ENCODE data around the gene REC8. TPM values are rescaled to one million over a fixed set of nuclear protein-coding genes. Genes with fewer than 3 reads are reported as not detected.

The REC8 gene
- polyA plus RNA-seq, 3 donors = 64.2 to 76.7 (median 67.2) TPM

DNA sequence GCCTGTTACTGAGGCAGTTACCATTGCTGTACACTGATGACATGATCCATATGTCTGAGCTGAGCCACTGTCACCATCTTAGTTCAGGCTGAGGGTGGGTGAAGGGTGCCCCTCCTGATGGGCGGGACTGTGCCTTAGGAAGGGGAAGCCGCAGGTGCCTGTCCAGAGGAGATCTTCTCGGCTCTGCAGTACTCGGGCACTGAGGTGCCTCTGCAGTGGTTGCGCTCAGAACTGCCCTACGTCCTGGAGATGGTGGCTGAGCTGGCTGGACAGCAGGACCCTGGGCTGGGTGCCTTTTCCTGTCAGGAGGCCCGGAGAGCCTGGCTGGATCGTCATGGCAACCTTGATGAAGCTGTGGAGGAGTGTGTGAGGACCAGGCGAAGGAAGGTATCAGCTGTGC lies 20.9 kb upstream of the REC8 start:
- DNase-seq (ENCODE audit: extremely low read depth in 1 of 11, low read depth in 9 of 11, low spot score in 4 of 11) = no peak

DNA sequence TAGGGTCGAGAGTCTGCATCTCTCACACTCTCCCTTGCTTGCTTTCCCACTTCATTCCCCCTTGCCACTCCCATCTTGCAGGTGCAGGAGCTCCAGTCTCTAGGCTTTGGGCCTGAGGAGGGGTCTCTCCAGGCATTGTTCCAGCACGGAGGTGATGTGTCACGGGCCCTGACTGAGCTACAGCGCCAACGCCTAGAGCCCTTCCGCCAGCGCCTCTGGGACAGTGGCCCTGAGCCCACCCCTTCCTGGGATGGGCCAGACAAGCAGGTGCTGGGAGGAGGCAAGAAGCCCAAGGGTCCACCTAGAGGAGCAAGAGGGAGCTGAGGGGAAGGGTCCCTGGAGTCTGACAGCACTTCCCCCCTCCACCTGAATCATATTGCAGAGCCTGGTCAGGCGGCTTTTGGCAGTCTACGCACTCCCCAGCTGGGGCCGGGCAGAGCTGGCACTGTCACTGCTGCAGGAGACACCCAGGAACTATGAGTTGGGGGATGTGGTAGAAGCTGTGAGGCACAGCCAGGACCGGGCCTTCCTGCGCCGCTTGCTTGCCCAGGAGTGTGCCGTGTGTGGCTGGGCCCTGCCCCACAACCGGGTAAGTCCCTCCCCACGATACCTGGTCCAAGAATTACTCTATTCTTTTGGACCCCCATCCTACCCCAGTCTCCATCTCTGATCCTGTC lies 20.3 kb upstream of the REC8 start:
- no peak for DNase-seq (ENCODE audit: extremely low read depth in 1 of 11, low read depth in 9 of 11, low spot score in 4 of 11)

DNA sequence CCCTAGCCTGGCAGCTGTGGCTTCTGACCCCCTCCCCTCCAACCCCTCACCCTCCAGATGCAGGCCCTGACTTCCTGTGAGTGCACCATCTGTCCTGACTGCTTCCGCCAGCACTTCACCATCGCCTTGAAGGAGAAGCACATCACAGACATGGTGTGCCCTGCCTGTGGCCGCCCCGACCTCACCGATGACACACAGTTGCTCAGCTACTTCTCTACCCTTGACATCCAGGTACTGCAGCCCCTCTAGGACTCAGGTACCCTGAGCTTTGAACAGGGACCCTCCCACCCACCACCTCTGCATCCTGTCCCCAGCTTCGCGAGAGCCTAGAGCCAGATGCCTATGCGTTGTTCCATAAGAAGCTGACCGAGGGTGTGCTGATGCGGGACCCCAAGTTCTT lies 16.8 kb upstream of the REC8 start:
- DNase-seq (ENCODE audit: extremely low read depth in 1 of 11, low read depth in 9 of 11, low spot score in 4 of 11) = no peak

DNA sequence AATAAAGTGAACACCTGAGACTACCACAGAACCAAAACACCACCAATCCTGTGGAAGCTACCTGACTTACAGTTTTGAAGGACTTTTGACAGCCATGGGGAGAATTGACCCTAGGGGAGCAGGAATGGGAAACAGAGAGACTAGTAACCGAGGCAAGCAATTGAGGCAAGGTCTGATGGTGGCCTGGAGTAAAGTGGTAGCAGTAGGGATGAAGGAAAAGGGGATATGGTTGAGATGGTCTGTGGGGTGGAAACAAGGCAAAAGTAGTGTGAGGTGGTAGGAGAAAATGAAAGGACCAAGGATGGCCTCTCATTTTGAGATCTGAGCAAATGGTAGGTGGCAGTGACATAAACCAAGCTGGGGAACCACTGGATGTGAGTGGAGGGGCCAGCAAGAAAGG lies 15.0 kb upstream of the REC8 start:
- DNase-seq (ENCODE audit: extremely low read depth in 1 of 11, low read depth in 9 of 11, low spot score in 4 of 11) = no peak

DNA sequence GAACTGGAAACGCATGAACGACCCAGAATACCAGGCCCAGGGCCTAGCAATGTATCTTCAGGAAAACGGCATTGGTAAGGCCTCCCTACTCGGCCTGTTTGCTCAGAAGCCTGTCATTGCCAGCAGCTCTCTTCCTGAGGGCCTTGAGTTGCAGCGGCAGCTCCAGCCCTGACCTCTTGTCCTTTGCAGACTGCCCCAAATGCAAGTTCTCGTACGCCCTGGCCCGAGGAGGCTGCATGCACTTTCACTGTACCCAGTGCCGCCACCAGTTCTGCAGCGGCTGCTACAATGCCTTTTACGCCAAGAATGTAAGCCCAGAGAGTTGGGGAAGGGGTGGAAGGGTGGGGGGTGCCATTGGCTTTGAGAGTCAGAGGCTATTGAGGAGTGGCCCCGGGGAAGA lies 14.5 kb upstream of the REC8 start:
- DNase-seq (ENCODE audit: extremely low read depth in 1 of 11, low read depth in 9 of 11, low spot score in 4 of 11) = no peak

DNA sequence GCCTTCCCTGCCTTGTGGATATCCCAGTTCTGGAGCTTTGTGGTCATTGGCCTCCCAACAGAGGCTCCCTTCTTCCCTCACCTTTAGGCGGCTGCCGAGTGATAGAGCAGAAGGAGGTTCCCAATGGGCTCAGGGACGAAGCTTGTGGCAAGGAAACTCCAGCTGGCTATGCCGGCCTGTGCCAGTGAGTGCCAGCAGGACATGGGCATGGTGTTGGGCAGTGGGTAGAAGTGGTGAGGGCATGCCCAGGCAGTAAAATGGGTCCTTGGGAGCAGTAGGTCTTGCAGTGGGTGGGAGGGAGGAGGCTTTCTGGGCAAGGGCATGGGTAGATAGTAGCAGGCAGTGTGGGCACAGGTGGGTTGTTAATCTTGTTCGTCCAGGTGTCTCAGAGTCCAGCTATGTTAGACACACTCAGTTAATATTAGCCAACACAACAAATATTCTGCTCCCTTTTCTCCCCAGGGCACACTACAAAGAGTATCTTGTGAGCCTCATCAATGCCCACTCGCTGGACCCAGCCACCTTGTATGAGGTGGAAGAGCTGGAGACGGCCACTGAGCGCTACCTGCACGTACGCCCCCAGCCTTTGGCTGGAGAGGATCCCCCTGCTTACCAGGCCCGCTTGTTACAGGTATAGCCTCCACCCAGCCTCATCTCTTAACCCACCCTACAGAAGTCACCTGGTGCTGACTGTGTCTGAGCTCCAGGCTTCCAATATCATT lies 11.9 kb upstream of the REC8 start:
- no peak for DNase-seq (ENCODE audit: extremely low read depth in 1 of 11, low read depth in 9 of 11, low spot score in 4 of 11)

DNA sequence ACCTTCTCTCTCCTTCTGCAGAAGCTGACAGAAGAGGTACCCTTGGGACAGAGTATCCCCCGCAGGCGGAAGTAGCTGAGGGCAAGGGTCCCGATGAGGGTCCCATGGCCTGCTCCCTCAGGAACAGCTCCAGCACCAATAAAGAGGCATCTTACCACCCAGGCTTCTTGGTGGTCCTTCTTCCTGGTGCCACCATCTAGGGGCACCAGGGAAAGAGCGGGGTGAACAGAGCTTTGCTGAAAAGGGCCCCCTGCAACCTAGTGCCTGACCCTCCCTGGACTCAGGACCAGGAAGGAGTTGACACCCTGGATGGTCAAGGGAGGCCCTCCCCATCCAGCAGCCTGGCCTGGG lies 11.4 kb upstream of the REC8 start:
- no peak for DNase-seq (ENCODE audit: extremely low read depth in 1 of 11, low read depth in 9 of 11, low spot score in 4 of 11)

DNA sequence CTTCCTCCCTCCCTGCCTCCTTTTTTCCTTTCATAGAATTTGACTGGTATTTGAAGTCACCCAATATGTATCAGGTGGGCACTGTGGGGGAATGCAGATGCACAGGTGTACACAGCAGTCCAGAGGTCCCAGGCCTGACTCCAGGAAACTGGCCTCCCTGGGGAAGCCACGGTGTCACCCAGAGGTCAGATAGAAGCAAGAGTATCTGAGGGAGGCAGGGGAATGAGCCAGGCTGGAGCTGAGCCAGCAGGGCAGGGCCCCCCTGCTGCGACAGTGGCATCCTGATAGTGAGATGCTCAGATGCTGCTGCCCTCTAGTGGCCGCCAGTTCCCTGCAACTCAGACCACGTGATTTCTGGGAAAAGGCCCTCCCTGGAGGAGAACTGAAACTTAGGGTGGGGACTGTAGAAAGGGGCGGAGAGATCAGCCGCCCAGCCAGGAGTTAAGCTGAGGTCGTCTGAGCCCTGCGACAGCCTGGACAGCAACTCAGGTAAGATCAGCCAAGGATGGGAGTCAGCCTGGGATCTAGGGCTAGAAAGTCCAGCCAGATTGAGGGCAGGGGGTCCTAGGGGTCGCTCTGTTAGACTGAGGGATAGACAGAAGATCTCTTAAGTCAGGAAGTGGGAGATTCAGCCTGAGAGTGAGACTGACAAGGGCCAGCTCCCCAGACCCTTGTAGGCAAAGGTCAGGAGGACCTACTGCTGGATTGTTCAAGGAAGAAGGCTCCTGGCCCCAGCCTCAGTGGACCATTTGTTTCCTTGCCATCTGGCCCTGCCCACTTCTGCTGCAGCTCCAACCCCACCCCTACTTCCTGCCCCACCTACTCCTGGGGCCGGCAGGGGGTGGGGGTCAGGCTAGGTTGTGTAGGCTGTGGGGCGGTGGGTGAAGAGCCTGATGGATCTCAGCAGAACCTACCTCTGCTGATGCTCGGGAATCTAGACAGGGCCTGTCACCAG lies 10.8 kb upstream of the REC8 start, which contains the start of gene IRF9:
IRF9 (plus strand) TSS at position 416 of the 955 bp plus-strand sequence. CDS start 880 bp downstream, outside the sequence.
- peak; percentile 91 to 97 (median 94) for DNase-seq (ENCODE audit: extremely low read depth in 1 of 11, low read depth in 9 of 11, low spot score in 4 of 11)

DNA sequence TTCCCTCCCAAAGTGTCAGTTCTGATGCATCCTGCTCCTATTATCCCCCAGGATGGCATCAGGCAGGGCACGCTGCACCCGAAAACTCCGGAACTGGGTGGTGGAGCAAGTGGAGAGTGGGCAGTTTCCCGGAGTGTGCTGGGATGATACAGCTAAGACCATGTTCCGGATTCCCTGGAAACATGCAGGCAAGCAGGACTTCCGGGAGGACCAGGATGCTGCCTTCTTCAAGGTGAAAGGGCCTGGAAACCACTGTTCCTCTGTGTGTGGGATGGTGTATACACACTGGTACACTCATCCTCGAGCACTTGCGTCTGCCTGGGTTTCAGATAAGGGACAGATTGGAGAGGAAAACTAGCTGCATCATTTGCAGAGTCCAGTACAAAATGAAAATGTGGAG lies 9.8 kb upstream of the REC8 start:
- DNase-seq (ENCODE audit: extremely low read depth in 1 of 11, low read depth in 9 of 11, low spot score in 4 of 11) = no peak

DNA sequence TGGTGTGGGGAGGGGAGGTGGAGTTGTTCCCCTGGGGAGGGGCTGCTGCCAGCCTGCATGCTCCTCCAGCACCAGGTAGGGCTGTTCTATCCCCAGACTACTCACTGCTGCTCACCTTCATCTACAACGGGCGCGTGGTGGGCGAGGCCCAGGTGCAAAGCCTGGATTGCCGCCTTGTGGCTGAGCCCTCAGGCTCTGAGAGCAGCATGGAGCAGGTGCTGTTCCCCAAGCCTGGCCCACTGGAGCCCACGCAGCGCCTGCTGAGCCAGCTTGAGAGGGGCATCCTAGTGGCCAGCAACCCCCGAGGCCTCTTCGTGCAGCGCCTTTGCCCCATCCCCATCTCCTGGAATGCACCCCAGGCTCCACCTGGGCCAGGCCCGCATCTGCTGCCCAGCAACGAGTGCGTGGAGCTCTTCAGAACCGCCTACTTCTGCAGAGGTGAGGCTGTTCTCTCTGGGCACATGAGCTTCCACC lies 7.3 kb upstream of the REC8 start:
- DNase-seq (ENCODE audit: extremely low read depth in 1 of 11, low read depth in 9 of 11, low spot score in 4 of 11) = no peak

DNA sequence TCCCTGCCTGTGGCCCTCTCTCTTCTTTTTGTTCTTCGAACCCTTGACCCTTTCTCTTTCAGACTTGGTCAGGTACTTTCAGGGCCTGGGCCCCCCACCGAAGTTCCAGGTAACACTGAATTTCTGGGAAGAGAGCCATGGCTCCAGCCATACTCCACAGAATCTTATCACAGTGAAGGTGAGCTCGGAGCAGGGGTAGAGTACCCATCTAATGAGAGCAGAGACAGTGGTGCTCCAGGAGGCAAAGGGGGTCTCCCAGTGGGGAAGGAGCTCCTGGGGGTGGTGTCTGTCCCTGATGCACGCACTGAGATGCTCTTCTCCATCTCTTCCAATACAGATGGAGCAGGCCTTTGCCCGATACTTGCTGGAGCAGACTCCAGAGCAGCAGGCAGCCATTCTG lies 6.1 kb upstream of the REC8 start:
- DNase-seq (ENCODE audit: extremely low read depth in 1 of 11, low read depth in 9 of 11, low spot score in 4 of 11) = no peak

DNA sequence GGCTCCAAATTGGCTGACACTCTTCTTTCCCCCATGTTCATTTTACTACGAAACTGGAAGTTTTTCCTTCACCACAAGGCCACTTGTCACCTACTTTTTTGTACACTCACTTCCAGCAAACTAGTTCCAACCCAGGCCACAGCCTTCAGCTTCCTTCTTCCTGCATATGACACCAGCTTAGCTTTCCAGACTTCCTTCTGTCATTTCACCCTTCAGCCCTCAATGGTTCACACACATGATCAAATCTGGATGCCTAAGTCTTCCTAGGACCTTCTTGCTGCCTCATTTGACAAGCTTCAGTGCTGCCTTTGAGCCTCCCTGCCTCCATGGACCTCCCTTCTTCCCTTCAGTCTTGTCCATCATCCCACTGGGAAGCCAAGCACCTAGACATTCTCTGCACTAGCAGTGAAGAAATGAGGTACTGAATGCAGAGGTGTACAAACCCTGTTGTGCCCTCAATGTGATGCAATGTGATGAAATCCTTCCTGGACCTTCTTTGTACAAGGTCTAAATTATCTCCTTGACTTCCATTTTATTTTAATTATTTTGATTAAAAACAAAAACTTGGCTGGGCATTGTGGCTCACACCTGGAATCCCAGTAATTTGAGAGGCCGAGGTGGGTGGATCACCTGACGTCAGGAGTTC lies 4.3 kb upstream of the REC8 start:
- no peak for DNase-seq (ENCODE audit: extremely low read depth in 1 of 11, low read depth in 9 of 11, low spot score in 4 of 11)

DNA sequence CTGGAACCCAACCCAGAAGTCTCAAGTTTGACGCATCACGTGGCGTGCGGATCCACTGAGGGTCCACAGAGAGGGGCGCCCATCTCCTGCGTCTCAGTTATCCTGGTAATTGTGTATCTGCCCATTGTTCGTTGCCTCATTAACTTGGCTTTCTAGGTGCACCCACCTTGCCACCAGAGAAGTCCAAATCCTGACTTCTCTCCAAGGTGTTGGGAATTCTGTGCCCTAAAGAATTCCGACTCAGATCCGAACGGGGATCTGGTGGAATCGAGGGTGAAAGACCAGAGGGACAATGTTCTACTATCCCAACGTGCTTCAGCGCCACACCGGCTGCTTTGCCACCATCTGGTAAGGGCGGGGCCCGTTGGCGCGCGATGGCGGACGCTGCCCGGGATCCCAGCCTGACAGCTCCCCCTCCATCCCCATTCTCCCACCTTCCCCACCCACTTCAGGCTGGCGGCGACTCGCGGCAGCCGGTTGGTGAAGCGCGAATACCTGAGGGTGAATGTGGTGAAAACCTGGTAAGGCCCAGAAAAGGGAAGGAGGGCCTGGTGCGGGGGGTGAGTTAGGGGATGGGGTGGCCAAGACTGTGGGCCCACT lies 481 bp downstream of the REC8 start:
- DNase-seq (ENCODE audit: extremely low read depth in 1 of 11, low read depth in 9 of 11, low spot score in 4 of 11) = no peak

DNA sequence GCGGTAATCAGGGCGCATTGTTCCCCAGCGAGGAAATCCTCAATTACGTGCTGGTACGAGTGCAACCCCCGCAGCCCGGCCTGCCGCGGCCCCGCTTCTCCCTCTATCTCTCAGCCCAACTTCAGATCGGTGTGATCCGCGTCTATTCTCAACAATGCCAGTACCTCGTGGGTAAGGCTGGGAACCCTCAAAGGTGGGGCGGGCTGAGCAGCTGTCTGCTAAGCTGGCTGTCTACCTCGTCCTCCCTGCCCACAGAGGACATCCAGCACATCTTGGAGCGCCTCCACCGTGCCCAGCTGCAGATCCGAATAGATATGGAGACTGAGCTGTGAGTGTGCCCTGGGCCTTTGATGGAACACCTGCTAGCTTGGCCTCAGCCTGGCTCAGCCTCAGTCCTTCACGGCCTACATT lies 996 bp downstream of the REC8 start:
- no peak for DNase-seq (ENCODE audit: extremely low read depth in 1 of 11, low read depth in 9 of 11, low spot score in 4 of 11)

DNA sequence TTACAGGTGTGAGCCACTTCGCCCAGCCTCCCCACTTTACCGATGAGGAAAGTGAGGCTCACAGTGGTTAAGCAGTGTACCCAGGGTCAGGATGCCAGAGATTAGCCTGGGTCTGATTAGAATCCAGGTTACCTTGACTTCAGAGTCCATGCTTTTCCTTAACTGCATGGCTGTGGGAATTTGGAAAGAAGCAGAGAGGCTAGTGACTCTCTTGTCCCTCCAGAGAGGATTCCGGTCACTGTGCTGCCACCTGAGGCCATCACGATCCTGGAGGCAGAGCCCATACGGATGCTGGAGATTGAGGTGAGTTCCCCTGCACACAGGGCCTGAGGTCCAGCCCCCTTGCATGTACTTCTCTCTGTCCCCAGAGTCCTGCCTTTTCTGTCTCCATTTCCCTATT lies 4.7 kb downstream of the REC8 start:
- no peak for DNase-seq (ENCODE audit: extremely low read depth in 1 of 11, low read depth in 9 of 11, low spot score in 4 of 11)

DNA sequence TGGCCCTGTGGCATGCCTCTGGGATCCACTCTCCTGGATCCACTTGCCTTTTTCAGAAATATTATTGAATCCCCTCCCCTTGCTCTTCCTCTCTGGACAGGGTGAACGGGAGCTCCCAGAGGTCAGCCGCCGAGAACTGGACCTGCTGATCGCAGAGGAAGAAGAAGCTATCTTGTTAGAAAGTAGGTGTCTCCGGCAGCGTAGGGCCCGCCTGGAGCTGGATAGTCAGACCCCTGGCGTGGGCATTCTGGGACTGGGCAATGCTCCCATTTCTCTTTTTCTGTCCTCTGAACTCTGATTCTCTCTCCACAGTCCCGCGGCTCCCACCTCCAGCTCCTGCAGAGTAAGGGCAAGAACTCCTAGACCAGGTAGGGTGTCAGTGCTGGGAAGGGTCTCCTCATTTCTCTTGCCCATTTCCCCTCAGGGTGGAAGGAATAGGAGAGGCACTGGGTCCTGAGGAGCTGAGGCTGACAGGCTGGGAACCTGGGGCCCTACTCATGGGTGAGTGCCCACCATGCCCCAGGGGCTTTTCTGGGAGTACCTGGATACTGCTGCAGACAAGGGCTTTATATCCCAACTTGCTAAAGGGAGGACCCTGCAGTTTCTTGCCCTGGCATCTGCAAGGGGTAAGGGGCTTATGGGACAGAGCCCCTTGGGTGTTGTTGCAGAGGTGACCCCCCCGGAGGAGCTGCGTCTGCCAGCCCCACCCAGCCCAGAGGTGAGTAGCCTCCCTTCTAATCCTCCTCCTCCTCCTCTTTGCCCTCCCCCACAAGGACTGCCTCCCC lies 5.4 kb downstream of the REC8 start:
- DNase-seq (ENCODE audit: extremely low read depth in 1 of 11, low read depth in 9 of 11, low spot score in 4 of 11) = no peak

DNA sequence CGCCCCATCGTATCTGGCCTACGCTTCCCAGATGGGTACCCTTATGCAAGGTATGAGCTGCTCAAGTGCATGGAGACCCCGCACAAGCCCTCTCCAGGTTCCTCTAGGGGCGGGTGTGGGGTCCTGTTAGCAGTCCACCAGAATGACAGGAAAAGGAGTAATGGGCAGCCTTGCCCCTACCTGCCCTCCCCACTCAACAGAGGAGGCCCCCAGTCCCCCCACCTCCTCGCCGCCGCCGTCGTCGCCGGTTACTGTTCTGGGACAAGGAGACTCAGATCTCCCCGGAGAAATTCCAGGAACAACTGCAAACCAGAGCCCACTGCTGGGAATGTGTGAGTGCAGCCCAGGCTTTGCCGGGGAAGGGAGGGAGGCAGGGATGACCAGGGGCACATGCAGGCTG lies 6.0 kb downstream of the REC8 start:
- no peak for DNase-seq (ENCODE audit: extremely low read depth in 1 of 11, low read depth in 9 of 11, low spot score in 4 of 11)
